Memory B cell (primary cell): ENCODE results near the gene PLCB4.

ENCODE experiments used
- ATAC-seq: fragments of 150-1000 bp; cut with Tn5 transposase; 2 replicates; pipeline ENCODE4 v1.10.0; 2021; ENCODE audit warnings: low read depth, mild to moderate bottlenecking, moderate library complexity
- DNase-seq, 2 donors: peaks; one replicate each; pipeline ENCODE4 v3.0.0; 2022; ENCODE audit warnings: low spot score in 2 of 2
- H3K27ac Mint-ChIP-seq: one replicate; pipeline ENCODE4 v1.8.0; 2022; ENCODE audit warnings: mild to moderate bottlenecking, moderate library complexity, mixed read lengths
- H3K27me3 Mint-ChIP-seq: one replicate; pipeline ENCODE4 v1.8.0; 2022; ENCODE audit warnings: mixed read lengths
- H3K36me3 Mint-ChIP-seq: one replicate; pipeline ENCODE4 v1.8.0; 2022; ENCODE audit warnings: mild to moderate bottlenecking, mixed read lengths
- H3K4me1 Mint-ChIP-seq: one replicate; pipeline ENCODE4 v1.8.0; 2022; ENCODE audit warnings: mixed read lengths
- H3K4me3 Mint-ChIP-seq: one replicate; pipeline ENCODE4 v1.8.0; 2022; ENCODE audit warnings: mild to moderate bottlenecking, moderate library complexity, mixed read lengths
- H3K9me3 Mint-ChIP-seq: one replicate; pipeline ENCODE4 v1.8.0; 2022; ENCODE audit warnings: mixed read lengths

The PLCB4 gene

GRCh38 chr20:9290331-9290730 lies 221.4 kb downstream of the PLCB4 start:
- H3K27me3 Mint-ChIP-seq: no peaks in the 10 kb centered on the region
- no peaks in the 10 kb centered on the region for H3K4me1 Mint-ChIP-seq
- no peak overlapping the region for H3K27ac Mint-ChIP-seq
- H3K9me3 Mint-ChIP-seq: peaks cover 6% of the 10 kb centered on the region
- H3K4me3 Mint-ChIP-seq: no peak overlapping the region
- H3K36me3 Mint-ChIP-seq: no peaks in the 10 kb centered on the region
- DNase-seq: no peak
- no peak for ATAC-seq

DNA sequence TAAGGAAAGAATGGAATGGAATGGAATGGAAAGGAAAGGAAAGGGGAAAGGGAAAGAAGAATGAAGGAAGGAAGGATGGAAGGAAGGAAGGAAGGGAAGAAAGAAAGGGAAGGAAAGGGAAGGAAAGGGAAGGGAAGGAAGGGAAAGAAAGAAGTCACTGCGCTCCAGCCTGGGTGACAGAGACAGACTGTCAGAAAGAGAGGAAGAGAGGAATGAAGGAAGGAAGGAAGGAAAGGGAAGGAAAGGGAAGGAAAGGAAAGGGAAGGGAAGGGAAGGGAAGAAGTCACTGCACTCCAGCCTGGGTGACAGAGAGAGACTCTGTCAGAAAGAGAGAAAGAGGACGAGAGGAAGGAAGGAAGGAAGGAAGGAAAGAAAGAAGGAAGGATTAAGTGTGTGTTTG lies 224.3 kb downstream of the PLCB4 start:
- H3K27ac Mint-ChIP-seq: no peak overlapping the region
- no peak for ATAC-seq
- H3K4me1 Mint-ChIP-seq: no peaks in the 10 kb centered on the region
- no peak overlapping the region for H3K4me3 Mint-ChIP-seq
- no peak for DNase-seq
- no peaks in the 10 kb centered on the region for H3K27me3 Mint-ChIP-seq
- H3K9me3 Mint-ChIP-seq: peaks cover 6% of the 10 kb centered on the region
- no peaks in the 10 kb centered on the region for H3K36me3 Mint-ChIP-seq

- H3K9me3 Mint-ChIP-seq: peaks cover 6% of the 10 kb centered on the region
- H3K4me1 Mint-ChIP-seq: no peaks in the 10 kb centered on the region
- no peak for DNase-seq
- no peaks in the 10 kb centered on the region for H3K27me3 Mint-ChIP-seq
- no peaks in the 10 kb centered on the region for H3K36me3 Mint-ChIP-seq
- H3K27ac Mint-ChIP-seq: no peak overlapping the region
- no peak overlapping the region for H3K4me3 Mint-ChIP-seq
- no peak for ATAC-seq
Measured at GRCh38 chr20:9294041-9294440, 225.2 kb downstream of the PLCB4 start.

DNA sequence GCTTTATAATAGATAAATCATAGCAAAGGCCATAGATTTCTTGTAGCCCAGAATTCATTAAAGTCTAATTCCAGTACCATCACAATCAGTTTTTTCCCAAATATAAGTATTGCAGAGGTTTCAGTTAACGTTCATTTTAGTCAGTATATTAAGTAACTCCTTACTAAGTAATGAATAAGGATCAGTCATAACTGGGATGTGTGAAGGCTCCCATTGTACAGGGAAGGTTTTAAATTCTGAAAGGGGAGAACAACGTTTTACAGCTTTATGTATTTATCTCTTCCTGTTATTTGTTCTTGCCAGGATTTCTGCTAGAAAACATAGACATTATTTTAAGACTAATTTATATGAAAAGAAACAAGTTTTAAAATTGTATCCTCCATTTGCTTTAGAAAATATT lies 230.0 kb downstream of the PLCB4 start:
- ATAC-seq: no peak
- Mint-ChIP-seq H3K4me1 (no peaks in the 10 kb centered on the region), H3K4me3 (no peak overlapping the region), H3K27ac (no peak overlapping the region), H3K36me3 (no peaks in the 10 kb centered on the region), H3K9me3 (peaks cover 2% of the 10 kb centered on the region), H3K27me3 (no peaks in the 10 kb centered on the region)
- no peak for DNase-seq

- Mint-ChIP-seq H3K27ac (no peak overlapping the region), H3K4me1 (no peaks in the 10 kb centered on the region), H3K9me3 (peaks cover 2% of the 10 kb centered on the region), H3K4me3 (no peak overlapping the region), H3K36me3 (no peaks in the 10 kb centered on the region), H3K27me3 (no peaks in the 10 kb centered on the region)
- DNase-seq (no peak), ATAC-seq (no peak)
Measured at GRCh38 chr20:9300080-9300479, 231.2 kb downstream of the PLCB4 start.

DNA sequence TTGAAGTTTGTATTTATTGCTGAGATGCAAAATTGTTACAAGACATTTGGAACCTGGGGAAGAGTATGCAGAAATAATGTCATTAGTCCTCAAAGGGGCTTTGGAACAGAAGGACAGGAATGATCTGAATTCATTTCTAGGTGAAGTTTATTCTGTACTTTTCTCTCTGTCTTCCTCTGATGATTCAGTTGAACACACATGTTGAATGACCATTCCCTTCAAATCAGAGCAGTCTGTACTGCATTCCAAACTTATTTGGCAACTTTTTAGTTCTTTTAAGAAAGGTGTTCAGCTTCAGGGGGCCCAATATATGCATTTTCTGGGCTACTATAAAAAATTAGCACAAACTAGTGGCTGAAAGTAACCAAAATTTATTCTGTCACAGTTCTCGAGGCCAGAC lies 231.6 kb downstream of the PLCB4 start:
- Mint-ChIP-seq H3K27me3 (no peaks in the 10 kb centered on the region), H3K27ac (no peak overlapping the region), H3K9me3 (peaks cover 4% of the 10 kb centered on the region), H3K4me3 (no peak overlapping the region), H3K4me1 (no peaks in the 10 kb centered on the region), H3K36me3 (no peaks in the 10 kb centered on the region)
- ATAC-seq (no peak), DNase-seq (no peak)

- peaks cover 4% of the 10 kb centered on the region for H3K9me3 Mint-ChIP-seq
- no peaks in the 10 kb centered on the region for H3K36me3 Mint-ChIP-seq
- H3K4me1 Mint-ChIP-seq: no peaks in the 10 kb centered on the region
- no peak for ATAC-seq
- H3K4me3 Mint-ChIP-seq: no peak overlapping the region
- no peak for DNase-seq
- no peak overlapping the region for H3K27ac Mint-ChIP-seq
- no peaks in the 10 kb centered on the region for H3K27me3 Mint-ChIP-seq
Measured at GRCh38 chr20:9301129-9302090, 232.5 kb downstream of the PLCB4 start.

DNA sequence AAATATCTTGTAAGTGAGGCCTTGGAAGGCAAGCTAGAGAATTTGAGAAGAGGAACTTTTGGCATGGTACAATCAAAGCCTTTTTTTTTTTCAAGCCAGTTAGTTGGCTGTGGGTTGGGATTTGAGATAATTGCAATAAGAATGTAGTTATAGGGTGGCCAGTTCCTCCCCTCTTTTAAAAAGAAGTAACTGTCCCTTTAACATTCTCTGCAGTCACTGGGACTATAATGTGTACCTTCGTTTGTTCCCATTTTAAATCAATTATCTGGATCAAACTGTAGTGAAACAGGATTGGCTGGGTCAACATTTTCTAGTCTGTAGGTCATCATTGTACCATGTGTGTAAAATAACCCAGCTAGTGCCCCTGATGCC lies 233.2 kb downstream of the PLCB4 start:
- Mint-ChIP-seq H3K27me3 (peaks cover 2% of the 10 kb centered on the region), H3K36me3 (no peaks in the 10 kb centered on the region), H3K4me3 (no peak overlapping the region), H3K4me1 (no peaks in the 10 kb centered on the region), H3K9me3 (peaks cover 4% of the 10 kb centered on the region), H3K27ac (no peak overlapping the region)
- no peak for ATAC-seq
- no peak for DNase-seq

DNA sequence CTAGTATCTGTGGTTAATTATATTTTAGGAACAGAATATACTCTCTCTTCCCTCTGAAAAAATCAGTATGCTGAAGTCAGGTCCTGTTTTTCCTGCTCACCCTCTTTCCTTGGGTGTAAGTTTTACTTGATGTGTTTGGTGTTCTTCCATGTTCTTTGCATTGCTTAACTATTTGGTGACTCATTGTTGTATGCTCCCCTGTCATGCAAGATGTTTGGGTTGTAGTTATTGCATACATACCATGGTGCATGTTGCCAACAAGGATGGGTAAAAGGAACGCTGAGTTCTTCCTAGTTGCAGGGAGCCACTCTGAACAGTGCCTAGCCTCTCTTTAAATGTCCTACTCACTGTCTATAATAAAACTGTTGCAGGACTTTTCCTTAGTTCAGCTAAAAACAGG lies 237.6 kb downstream of the PLCB4 start:
- Mint-ChIP-seq H3K9me3 (peaks cover 4% of the 10 kb centered on the region), H3K27me3 (peaks cover 2% of the 10 kb centered on the region), H3K36me3 (no peaks in the 10 kb centered on the region), H3K4me1 (no peaks in the 10 kb centered on the region), H3K27ac (no peak overlapping the region), H3K4me3 (no peak overlapping the region)
- ATAC-seq: no peak
- DNase-seq: no peak

- Mint-ChIP-seq H3K36me3 (no peaks in the 10 kb centered on the region), H3K27ac (no peak overlapping the region), H3K4me1 (no peaks in the 10 kb centered on the region), H3K9me3 (peaks cover 4% of the 10 kb centered on the region), H3K27me3 (peaks cover 2% of the 10 kb centered on the region), H3K4me3 (no peak overlapping the region)
- DNase-seq (no peak), ATAC-seq (no peak)
Measured at GRCh38 chr20:9308056-9308455, 239.2 kb downstream of the PLCB4 start.

DNA sequence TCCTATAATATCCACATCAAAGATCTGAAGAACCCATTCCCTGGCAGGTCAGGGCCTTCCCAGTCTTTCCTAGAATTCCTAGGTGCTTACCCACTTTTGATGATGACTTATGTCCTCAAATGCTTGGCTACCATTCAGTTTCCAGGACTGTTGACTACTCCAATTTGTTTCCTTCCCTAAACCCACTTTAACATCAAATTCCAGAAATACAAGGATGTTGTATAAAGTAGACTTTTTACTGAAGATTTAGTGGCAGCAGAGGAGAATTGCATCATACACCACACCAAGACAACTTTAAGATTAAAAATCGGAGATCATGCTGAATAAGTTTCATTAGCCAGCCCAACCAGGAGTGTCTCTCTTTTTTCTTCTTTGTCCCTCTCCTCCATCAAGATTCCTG lies 242.2 kb downstream of the PLCB4 start:
- Mint-ChIP-seq H3K9me3 (peaks cover 2% of the 10 kb centered on the region), H3K27me3 (peaks cover 2% of the 10 kb centered on the region), H3K36me3 (no peaks in the 10 kb centered on the region), H3K27ac (no peak overlapping the region), H3K4me1 (no peaks in the 10 kb centered on the region), H3K4me3 (no peak overlapping the region)
- ATAC-seq (no peak), DNase-seq (no peak)

- H3K4me3 Mint-ChIP-seq: peak overlapping the region; percentile 32
- no peak for DNase-seq
- ATAC-seq: no peak
- H3K27ac Mint-ChIP-seq: no peak overlapping the region
- H3K4me1 Mint-ChIP-seq: no peaks in the 10 kb centered on the region
- no peaks in the 10 kb centered on the region for H3K27me3 Mint-ChIP-seq
- no peaks in the 10 kb centered on the region for H3K36me3 Mint-ChIP-seq
- no peaks in the 10 kb centered on the region for H3K9me3 Mint-ChIP-seq
Measured at GRCh38 chr20:9319687-9320384, 250.9 kb downstream of the PLCB4 start.

GRCh38 chr20:9321007-9321406 lies 252.1 kb downstream of the PLCB4 start:
- H3K36me3 Mint-ChIP-seq: no peaks in the 10 kb centered on the region
- ATAC-seq: no peak
- no peak for DNase-seq

DNA sequence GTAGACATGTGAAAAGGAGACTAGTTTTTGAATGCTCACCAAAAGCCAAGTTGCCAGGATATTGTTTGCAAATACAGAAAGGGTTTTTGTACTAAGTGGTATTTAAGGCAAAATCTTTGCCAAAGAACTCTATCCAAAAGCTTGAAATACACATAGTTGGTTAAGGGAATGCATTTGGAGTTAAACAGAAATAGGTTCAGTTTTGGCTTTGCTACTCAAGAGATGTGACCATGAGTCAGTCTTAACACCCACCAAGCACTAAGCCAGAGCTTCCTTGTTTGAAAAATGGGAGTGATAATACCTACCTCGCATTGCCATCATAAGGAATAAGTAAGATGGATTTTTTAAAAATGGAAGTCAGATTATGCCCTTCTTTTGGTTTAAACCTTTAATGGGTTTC lies 253.8 kb downstream of the PLCB4 start:
- H3K4me1 Mint-ChIP-seq: no peaks in the 10 kb centered on the region
- no peak overlapping the region for H3K4me3 Mint-ChIP-seq
- DNase-seq: no peak
- ATAC-seq: no peak
- no peaks in the 10 kb centered on the region for H3K36me3 Mint-ChIP-seq
- H3K9me3 Mint-ChIP-seq: no peaks in the 10 kb centered on the region
- no peak overlapping the region for H3K27ac Mint-ChIP-seq
- H3K27me3 Mint-ChIP-seq: no peaks in the 10 kb centered on the region

More at GRCh38 chr20:9321007-9321406, 252.1 kb downstream of the PLCB4 start:
- no peaks in the 10 kb centered on the region for H3K9me3 Mint-ChIP-seq
- no peak overlapping the region for H3K4me3 Mint-ChIP-seq
- no peaks in the 10 kb centered on the region for H3K27me3 Mint-ChIP-seq
- H3K27ac Mint-ChIP-seq: no peak overlapping the region
- no peaks in the 10 kb centered on the region for H3K4me1 Mint-ChIP-seq
